GM12865 (cell line): Measurements from ENCODE around the gene CCDC175.

Source experiments
- DNase-seq: peaks from one replicate; pipeline ENCODE4 v3.0.0; 2010; ENCODE audit warnings: low read depth
- H3K4me3 ChIP-seq: 2 replicates; pipeline ENCODE4 v1.5.1; 2011; ENCODE audit warnings: mild to moderate bottlenecking, low read depth, low read length, control low read depth
- CTCF ChIP-seq: IDR thresholded peaks from 2 replicates; pipeline ENCODE4 v1.5.1; 2011; ENCODE audit warnings: low read length, control low read depth, low read depth, inconsistent platforms; ENCODE audit not compliant: insufficient read depth; ENCODE audit errors: missing control alignments

Gene CCDC175

GRCh38 chr14:59461891-59462290 lies 114.7 kb downstream of the CCDC175 start:
- TF ChIP-seq CTCF, result no peak
- DNase-seq, result no peak
- H3K4me3 ChIP-seq, result no peak overlapping the region

- no peak for TF ChIP-seq CTCF
- no peak overlapping the region for H3K4me3 ChIP-seq
- DNase-seq, result no peak
These were observed 116.2 kb downstream of the CCDC175 start for GRCh38 chr14:59460378-59460777.

GRCh38 chr14:59458486-59458885 lies 118.1 kb downstream of the CCDC175 start:
- no peak for TF ChIP-seq CTCF
- H3K4me3 ChIP-seq, result no peak overlapping the region
- DNase-seq, result no peak

GRCh38 chr14:59455411-59455810 lies 121.2 kb downstream of the CCDC175 start:
- no peak for DNase-seq
- no peak for TF ChIP-seq CTCF
- H3K4me3 ChIP-seq, result no peak overlapping the region
